HG03520 (cell line): Measurements from ENCODE around the gene ALDH4A1.
"Not testable (repeated sequence)": the region's sequence is repeated elsewhere in the genome, so short reads cannot be mapped to it uniquely, and the experiment has no call there.

Experiments
- ATAC-seq: cut with Tn5 transposase; IDR thresholded peaks from one replicate; pipeline ENCODE4 v1.9.1; 2021; ENCODE audit warnings: mild to moderate bottlenecking, moderate library complexity; ENCODE audit not compliant: unreplicated experiment

The ALDH4A1 gene

DNA sequence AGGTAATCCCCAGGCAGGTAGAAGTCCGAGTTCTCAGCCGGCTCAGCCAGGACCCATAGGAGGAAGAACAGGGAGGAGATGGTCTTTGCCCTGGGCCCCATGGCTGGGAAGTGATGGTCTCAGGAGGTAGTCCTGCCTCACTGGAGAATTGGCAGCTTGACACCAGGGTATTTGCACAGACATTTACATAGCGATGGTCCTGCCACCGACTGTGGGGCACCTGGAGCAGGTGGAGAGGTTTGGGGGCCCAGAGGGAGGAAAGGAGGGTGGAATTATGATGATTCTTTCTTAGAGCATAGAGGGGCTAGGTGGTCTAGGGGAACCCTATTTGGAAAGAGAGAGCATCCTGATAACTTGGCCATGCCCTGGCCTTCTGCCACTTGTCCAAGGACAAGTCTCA lies 42.8 kb downstream of the ALDH4A1 start, which contains the start of gene TAS1R2:
TAS1R2 (minus strand) TSS at position 101 of the 400 bp plus-strand sequence; CDS start at position 101, 0 bp downstream.
- ATAC-seq = no peak

DNA sequence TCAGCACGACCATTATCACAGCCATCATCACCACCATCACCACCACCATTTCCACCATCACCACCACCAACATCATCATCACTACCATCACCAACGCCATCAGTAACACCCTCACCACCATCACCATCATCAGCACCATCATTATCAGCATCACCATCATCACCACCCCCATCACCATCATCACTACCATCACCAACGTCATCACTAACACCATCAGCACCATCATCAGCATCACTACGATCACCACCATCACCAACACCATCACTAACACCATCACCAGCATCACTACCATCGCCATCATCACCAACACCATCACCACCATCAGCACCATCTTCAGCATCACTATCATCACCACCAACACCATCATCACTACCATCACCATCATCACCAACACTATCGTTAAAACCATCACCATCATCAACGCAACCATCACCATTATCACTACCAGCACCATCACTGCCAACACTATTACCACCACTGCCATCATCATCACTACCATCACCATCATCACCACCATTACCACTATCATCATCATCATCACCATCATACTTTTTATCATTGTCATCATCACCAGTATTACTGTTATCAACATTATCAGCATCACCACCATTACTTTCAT lies 44.2 kb downstream of the ALDH4A1 start:
- ATAC-seq = no peak

DNA sequence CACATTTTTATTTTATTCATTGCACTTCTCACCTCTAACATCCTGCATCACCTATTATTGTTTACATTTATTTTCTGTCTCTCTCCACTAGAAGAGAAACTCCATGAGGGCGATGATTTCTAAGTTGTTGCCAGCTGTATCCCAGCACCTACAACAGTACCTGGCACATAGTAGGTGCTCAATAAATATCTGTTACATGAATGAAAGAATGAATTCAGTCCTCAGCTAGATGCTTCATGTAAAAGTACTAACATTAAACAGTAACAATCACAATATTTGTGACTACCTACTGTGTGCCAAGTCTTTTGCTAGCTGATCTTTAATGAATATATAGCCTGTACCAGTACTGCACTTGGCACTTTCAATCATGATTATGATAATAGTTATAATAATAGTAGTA lies 45.9 kb downstream of the ALDH4A1 start:
- ATAC-seq = no peak

DNA sequence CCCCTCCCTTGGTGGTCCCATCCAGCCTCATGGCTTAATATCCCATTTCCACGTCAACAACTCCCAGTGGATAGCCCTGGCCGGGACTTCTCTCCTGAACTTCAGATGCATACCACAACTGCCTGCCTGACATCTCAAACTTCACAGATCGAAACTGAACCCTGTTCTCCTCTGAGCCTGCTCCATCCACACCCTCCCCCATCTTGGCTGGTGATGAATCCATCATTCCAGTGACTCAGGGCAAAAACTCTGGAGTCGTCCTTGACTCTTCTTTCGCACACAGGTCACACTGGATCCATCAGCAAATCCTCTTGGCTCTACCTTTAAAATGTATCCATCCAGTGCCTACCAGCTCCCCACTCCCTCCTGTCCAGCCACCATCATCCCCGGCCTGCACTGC lies 46.8 kb downstream of the ALDH4A1 start:
- no peak for ATAC-seq

DNA sequence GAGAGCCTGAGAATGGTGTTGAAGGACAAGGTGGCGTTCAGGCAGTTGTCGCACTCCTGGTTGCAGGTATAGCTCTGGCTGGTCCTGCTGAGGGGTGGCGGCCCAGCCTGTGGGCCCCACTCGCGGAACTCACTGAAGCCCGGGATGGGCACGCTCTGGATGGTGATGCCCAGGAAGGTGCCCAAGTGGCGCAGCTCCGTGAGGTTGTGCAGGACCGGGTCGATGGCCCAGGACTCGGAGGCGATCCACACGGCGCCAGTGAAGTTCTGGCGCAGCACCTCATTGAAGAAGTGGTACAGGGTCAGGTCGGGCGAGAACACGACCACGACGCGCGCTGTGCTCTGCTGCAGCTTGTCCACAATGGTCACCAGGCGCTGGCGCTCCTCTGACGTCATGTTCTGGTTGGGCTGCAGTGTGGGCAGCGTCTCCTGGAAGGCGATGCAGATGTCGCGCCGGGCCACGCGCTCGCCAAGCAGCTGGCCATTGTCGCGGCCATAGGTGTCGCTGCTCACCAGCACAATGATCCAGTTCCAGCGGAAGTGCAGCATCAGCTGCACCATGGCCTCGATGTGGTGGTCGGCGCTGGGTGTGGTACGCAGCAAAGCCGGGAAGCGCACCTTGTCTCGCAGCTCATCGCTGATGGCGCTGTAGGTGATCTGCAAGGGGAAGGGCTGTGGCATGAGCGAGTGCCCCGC lies 47.9 kb downstream of the ALDH4A1 start:
- no peak for ATAC-seq

DNA sequence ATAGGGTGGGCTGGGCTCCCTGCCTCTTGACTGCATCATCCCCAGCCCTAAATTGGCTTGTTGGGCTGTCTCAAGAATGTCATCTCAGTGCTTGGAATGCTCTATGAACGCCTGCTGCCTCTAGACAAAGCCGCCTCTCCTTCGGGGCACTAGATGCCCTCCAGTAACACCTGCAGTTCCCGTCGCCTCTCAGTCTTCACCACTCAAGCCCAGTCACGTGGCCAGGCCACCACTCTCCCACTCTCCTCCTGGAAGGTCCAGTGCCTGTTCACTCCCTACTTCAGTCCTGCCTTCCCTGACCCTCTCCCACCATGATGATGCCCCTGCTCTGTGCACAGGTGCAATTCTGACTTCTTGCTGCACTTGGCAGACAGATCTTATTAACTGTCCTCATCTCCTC lies 49.9 kb downstream of the ALDH4A1 start:
- ATAC-seq = no peak

DNA sequence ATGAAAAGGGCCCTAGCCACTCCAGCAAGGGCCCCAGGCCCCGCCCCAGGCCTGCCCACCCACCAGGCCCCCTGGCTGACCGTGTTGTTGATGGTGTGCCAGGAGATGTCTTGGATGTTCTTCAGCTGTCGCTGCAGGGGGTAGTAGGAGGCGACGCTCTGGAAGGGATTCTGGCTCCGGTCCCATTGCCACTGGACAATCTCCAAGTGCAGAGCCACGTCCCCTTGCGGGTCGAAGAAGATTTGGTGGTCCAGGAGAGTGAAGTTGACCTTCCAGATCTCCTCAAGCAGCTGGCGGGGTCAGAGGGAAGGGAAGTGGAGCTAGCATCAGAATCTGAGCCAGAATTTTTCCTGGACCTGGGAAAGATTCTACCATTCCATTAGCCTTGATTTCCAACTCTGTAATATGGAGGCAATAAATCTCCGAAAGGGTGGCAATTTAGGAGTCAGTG lies 53.1 kb downstream of the ALDH4A1 start:
- no peak for ATAC-seq

DNA sequence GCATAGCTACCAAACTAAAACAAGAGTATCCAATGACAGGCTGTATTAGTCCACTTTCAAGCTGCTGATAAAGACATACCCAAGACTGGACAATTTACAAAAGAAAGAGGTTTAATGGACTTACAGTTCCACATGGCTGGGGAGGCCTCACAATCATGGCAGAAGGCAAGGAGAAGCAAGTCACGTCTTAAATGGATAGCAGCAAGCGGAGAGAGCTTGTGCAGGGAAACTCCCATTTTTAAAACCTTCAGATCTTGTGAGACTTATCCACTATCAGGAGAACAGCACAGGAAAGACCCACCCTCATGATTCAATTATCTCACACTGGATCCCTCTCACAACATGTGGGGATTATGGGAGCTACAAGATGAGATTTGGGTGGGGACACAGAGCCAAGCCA lies 54.6 kb downstream of the ALDH4A1 start:
- not testable (repeated sequence) for ATAC-seq

DNA sequence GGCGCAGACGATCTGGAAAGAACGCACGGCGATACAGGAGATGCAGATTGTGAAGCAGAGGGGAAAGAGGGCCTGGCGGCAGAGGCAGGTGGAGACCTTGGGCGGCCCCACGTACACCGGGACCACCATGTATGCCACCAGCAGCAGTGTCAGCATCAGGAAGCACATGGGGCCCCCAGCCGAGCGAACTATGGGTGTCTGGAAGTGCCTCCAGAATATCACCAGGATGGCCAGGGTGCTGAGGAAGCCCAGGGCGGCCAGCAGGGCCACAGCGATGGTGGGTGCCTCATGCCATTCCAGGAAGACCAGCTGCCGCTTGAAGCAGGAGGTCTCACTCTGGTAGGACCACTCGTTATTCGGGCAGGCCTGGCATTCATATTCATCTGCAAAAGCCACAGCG lies 62.2 kb downstream of the ALDH4A1 start:
- no peak for ATAC-seq

DNA sequence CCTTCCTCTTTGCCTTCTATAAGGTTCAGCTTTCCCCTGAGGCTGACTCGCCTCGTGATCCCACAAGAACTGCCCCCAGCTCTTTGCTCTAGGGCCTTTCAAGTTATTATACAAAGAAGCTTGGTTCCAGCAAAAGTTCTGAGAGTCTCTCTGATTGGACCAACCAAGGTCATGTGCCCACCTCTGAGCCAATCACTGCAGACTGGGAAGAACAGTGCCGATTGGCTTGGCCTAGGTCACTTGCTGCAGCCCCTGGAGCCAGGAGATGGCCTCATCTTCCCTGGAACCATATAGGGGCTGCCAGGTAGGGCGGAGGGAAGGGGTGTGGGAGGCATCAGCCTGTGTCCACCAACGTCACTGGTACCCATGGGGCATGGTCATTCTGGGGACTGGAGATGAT lies 65.7 kb downstream of the ALDH4A1 start:
- no peak for ATAC-seq

DNA sequence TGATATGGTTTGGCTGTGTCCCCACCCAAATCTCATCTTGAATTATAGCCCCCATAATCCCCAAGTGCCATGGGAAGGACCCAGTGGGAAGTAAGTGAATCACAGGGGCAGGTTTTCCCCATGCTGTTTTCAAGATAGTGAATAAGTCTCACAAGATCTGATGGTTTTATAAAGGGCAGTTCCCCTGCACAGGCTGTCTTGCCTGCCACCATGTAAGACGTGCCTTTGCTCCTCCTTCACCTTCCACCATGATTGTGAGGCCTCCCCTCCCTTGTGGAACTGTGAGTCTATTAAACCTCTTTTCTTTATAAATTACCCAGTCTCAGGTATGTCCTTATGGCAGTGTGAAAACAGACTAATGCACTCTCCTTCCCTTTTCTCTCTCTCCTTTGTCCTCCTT lies 70.0 kb downstream of the ALDH4A1 start:
- ATAC-seq = not testable (repeated sequence)

DNA sequence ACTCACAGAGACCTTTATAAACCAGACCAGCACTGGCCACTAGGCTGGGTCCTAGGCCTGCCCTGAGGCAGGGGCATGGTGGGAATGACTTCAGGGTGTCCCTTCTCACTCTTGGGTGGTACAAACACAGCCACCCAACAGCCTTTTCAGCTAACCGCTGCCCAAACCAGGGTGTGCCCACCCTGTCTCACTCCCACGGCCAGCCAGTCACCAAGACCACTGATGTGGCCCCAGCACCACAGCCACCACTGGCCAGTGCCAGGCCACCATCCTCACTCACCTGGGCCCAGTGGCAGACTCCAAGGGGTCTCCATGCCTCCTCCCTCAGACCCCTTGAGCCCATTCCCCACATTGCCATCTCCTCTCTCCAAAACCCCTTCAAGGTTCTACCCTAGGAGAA lies 70.7 kb downstream of the ALDH4A1 start:
- ATAC-seq = no peak

DNA sequence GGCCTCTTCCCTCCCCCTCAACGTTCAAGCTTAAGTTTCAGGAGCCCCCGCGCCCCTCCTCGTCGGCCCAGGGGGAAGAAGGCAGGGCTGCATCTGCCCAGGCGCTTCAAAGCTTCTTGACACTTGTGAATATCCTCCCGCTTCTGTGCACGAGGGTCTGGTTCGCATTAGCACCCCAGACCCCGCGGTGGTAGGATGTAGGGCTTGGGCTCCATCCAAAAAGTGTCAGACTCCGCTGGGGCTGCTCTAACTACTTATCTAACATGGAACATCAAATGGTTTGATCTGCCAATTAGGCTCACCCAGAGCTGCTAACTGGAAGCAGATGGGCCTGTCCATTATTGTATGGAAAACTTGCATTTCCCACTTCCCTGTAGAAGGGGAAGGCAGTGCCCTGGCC lies 71.8 kb downstream of the ALDH4A1 start:
- no peak for ATAC-seq

DNA sequence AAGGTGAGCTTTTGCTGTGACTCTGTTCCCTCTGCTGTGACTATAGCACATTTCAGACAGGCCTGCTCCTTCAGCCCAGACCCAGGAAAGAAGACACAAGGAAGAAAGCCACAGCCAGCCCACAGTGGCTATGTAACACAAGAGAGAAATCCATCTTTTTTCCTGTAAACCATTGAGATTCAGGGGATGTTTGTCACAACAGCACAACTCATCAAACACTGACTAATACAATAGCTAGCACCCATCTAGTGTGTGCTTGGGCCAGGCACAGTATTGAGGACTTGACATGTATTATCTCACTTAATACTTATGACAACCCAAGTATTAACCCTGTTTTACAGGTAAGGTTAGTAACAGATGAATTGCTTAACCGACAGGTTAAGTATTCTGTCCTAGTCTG lies 72.7 kb downstream of the ALDH4A1 start:
- no peak for ATAC-seq

DNA sequence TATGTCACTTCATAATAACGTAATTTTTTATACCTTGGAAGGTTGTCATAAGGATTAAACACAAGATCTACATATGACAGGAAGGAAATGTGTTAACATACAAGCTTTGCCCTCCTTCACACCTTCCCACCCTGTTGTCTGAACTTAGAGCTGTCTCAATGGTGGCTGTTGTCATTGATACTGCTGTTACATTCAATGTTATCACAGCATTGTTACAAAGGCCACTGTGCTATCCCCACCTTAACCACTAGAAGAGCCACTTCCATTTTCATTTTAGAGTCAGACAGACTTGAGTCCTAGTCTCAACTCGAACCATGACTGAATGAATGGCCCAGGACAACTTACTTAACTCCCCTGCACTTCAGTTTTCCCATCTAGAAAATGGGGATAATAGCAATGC lies 74.1 kb downstream of the ALDH4A1 start:
- no peak for ATAC-seq

DNA sequence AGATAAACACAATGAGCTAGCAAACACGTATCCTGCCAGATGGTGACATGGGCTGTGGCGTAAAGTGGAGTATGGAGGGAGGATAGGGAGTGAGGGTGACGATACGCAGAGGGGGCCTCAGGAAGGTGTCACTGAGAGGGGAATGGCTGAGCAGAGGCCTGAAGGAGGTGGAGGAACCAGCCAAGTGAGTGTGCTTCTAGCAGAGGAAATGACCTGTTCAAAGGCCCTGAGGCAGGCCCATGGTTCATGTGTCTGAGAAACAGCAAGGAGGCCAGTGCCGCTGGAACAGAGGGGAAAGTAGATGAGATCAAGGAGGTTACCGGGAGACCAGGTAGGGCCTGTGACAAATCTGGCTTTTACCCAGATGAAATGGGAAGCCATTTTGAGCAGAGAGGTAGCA lies 78.9 kb downstream of the ALDH4A1 start:
- no peak for ATAC-seq
